H7 (cell line): ENCODE data around the gene SKOR1. TPM values are rescaled to one million over a fixed set of nuclear protein-coding genes. Genes with fewer than 3 reads are reported as not detected.

Experiments used
- DNase-seq: peaks from one replicate; pipeline ENCODE4 v3.0.0; 2012
- H3K27me3 ChIP-seq: 2 replicates; pipeline ENCODE4 v1.6.0; 2011; ENCODE audit warnings: mild to moderate bottlenecking, low read length; ENCODE audit not compliant: control insufficient read depth, insufficient read depth
- H3K36me3 ChIP-seq: replicated peaks from 2 replicates; pipeline ENCODE4 v1.5.1; 2011; ENCODE audit warnings: low read length; ENCODE audit not compliant: control insufficient read depth, insufficient read depth
- H3K4me3 ChIP-seq: 2 replicates; pipeline ENCODE4 v1.5.1; 2011; ENCODE audit warnings: low read depth, mild to moderate bottlenecking, control low read depth, low read length, moderate library complexity; ENCODE audit not compliant: insufficient read depth
- total RNA-seq: library from RNA; depleted of rRNA; stranded (reverse); fragments of >200 nt; shearing (Covaris generic); gene quantifications from 2 replicates; pipeline ENCODE4 v1.2.3, GENCODE V29; 2014

Gene SKOR1
- total RNA-seq, 1 experiment from 2014 or later = not detected

GRCh38 chr15:67784856-67785430, 40.4 kb upstream of the SKOR1 start:
- no peaks in the 10 kb centered on the region; the same call in 1 of the 2 replicates for H3K27me3 ChIP-seq
- no peak overlapping the region for H3K4me3 ChIP-seq
- no peaks in the 10 kb centered on the region for H3K36me3 ChIP-seq
- no peak for DNase-seq

DNA sequence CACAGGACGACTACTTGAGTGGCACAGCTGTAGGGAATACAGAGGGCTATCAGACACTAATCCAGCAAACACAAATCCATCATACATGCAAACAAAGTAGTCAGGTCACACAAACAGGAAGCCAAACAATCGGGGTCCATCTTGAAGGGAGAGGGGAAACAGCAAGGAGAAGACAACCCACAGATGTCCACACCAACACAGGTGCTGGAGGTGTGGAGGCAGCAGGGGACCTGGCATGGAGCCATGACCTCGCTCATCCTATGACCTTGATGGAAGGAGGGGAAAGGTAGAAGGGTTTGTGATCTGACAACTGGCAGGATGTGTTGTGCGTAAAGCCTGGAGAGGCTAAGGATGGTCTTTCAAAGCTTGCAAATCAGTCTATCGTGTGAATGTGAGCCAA, 39.9 kb upstream of the SKOR1 start:
- Histone ChIP-seq H3K36me3 (no peaks in the 10 kb centered on the region), H3K4me3 (no peak overlapping the region), H3K27me3 (no peaks in the 10 kb centered on the region; the same call in 1 of the 2 replicates)
- DNase-seq = no peak

- Histone ChIP-seq H3K4me3 (no peak overlapping the region), H3K27me3 (no peaks in the 10 kb centered on the region; the same call in 1 of the 2 replicates), H3K36me3 (no peaks in the 10 kb centered on the region)
- no peak for DNase-seq
These were observed 38.7 kb upstream of the SKOR1 start for GRCh38 chr15:67786646-67787045.

- no peak for DNase-seq
- no peaks in the 10 kb centered on the region; the same call in 1 of the 2 replicates for H3K27me3 ChIP-seq
- H3K36me3 ChIP-seq = no peaks in the 10 kb centered on the region
- no peak overlapping the region for H3K4me3 ChIP-seq
These were observed 36.3 kb upstream of the SKOR1 start for GRCh38 chr15:67788986-67789385.

DNA sequence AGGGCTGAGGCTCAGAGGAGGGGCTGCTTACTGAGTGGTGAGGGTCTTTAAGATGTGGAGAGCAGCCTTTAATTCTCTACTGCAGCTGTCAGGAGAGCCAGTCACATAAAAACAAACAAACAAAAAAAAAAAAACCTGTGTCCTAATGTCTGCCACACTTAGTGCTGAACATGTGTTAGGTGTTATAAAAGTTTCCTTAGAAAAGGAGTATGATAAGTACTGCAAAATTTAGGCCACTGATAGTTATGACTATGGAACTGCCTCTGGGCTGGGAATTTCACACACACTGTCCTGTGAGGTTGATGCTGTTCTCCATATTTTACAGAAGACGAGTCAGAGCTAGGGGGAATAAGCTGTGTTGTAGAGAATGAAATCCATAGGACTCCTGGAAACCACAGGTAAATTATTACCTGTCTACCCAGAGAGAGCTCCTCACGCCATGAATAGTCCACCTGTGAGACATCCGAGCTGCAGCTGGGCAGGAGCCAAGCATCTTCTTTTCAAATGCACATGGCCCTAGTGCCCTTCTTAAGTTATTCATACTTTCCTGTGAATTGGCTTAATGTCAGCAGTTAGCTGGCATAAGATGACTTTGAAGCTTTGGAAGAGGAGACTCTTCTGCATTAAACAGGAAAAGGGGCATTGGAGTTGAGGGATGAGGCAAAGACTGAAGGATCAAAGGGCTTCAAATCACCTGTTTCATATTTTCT, 34.5 kb upstream of the SKOR1 start:
- Histone ChIP-seq H3K36me3 (no peaks in the 10 kb centered on the region), H3K4me3 (no peak overlapping the region), H3K27me3 (no peaks in the 10 kb centered on the region; the same call in 1 of the 2 replicates)
- DNase-seq = no peak

- no peak for DNase-seq
- Histone ChIP-seq H3K36me3 (no peaks in the 10 kb centered on the region), H3K4me3 (no peak overlapping the region), H3K27me3 (no peaks in the 10 kb centered on the region)
These were observed 32.9 kb upstream of the SKOR1 start for GRCh38 chr15:67792250-67792942.

GRCh38 chr15:67794832-67795574, 30.3 kb upstream of the SKOR1 start:
- no peak for DNase-seq
- Histone ChIP-seq H3K36me3 (no peaks in the 10 kb centered on the region), H3K4me3 (no peak overlapping the region), H3K27me3 (no peaks in the 10 kb centered on the region)

- DNase-seq = no peak
- Histone ChIP-seq H3K4me3 (no peak overlapping the region), H3K27me3 (no peaks in the 10 kb centered on the region), H3K36me3 (no peaks in the 10 kb centered on the region)
These were observed 28.8 kb upstream of the SKOR1 start for GRCh38 chr15:67796196-67797127.

DNA sequence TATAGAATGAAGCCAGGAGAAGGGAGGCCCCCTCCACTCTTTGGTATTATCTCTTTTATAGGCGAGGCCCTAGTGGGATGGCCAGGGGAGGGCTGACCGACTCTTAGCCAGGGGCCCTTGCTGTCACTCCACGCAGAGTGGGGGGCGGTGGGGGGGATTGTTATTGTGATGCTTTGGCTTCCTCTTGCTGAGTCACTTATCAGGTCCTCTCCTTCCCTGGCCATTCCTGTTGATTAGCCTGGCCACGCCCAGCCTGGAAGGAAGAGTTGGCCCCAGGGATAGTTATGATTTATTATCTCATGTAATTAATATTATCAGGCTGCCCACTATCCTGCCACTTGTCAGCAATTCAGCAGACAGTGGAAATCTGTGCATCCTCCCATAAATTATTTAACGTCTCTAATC, 25.5 kb upstream of the SKOR1 start:
- Histone ChIP-seq H3K27me3 (no peaks in the 10 kb centered on the region; the same call in 1 of the 2 replicates), H3K4me3 (no peak overlapping the region), H3K36me3 (no peaks in the 10 kb centered on the region)
- DNase-seq = no peak

GRCh38 chr15:67801142-67801541, 24.2 kb upstream of the SKOR1 start:
- Histone ChIP-seq H3K27me3 (no peaks in the 10 kb centered on the region; the same call in 1 of the 2 replicates), H3K36me3 (no peaks in the 10 kb centered on the region), H3K4me3 (no peak overlapping the region)
- no peak for DNase-seq

DNA sequence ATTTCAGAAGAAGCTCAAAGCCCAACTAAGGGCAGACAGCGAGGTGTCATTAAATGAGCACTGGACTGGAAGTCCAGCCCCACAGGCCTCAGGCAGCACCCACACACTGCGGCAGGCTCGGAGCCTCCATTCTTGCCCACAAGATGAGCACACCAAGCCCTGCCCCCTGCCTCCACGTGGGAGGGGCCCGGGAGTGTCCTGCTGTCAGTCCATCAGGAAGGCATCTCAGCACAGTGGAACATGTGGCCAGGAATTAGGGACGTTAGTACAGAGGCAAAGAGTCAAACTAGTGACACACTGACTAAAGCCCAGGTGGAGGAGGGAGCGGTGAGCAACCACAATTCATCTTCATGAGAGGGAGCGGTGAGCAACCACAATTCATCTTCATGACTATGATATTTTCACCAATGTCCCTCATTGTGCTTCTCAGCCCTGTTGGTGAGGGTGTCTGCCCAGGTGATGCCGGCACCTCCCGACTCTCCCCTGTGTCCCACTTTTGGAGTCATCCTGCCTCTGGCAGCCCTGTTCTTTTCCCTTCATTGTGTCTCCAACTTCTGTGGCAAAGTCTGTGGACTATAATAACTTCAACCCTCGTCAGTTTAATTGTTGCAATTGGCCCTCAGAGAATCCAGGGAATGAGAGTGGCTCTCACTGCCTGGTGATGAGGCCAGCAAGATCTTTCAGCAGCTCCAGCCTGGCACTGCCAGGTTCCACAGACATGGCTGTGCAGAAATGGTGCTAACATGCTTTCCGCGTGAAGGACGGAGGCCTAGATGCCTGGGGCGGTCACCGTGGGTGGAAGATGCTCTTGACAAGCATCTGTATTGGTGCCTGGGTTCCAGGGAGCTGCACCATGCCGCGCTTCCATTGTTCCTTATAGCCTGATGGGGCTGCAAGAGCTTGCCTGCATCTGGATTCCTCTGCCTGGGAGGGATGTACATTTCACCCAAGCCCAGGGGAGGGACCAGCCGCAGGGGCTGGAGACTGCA, 23.1 kb upstream of the SKOR1 start:
- Histone ChIP-seq H3K4me3 (no peak overlapping the region), H3K36me3 (no peaks in the 10 kb centered on the region), H3K27me3 (no peaks in the 10 kb centered on the region; the same call in 1 of the 2 replicates)
- no peak for DNase-seq

GRCh38 chr15:67803299-67803698, 22.0 kb upstream of the SKOR1 start:
- no peak overlapping the region for H3K4me3 ChIP-seq
- H3K27me3 ChIP-seq = no peaks in the 10 kb centered on the region; the same call in 1 of the 2 replicates
- DNase-seq = no peak
- no peaks in the 10 kb centered on the region for H3K36me3 ChIP-seq
